Stimulated activated CD8-positive, alpha-beta memory T cell treated with anti-CD3 and anti-CD28 coated beads, Interleukin-2, amount 100 ng/mL, for 48 hours (primary cell): Measurements from ENCODE around the gene ATP6V1B1.
A peak's percentile ranks its signal among the peaks of the same experiment; 100 is the strongest.

ENCODE experiments used
- DNase-seq, 2 donors: peaks; one replicate each; pipeline ENCODE4 v3.0.0-alpha.2; 2020; ENCODE audit warnings: low read depth in 2 of 2

Gene ATP6V1B1

GRCh38 chr2:70901227-70902066 is 34.3 kb upstream of the ATP6V1B1 start:
- DNase-seq, result no peak

GRCh38 chr2:70902067-70902442 is 33.6 kb upstream of the ATP6V1B1 start:
- no peak for DNase-seq

- DNase-seq, result no peak
These were observed 33.1 kb upstream of the ATP6V1B1 start for GRCh38 chr2:70902579-70902978.

DNA sequence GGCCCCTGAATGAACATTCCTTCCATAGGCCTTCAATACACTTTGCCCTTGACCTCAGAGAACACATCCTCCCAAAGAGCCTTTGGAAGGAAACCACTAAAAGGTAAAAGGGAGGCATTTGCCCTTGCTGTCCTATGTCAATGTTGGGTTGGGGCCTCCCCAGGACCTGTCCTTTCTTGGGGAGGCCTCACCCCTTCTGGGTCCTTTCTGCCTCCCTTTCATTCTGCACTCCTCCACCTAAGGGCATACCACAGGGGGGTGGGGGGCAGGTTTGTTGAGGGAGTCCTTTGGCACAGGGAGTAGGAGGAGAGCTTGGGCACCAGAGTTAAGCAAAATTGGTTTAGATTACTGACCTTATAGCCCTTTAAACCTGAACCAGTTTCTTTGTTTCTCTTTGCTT is 32.5 kb upstream of the ATP6V1B1 start:
- no peak for DNase-seq

GRCh38 chr2:70903641-70904340 is 31.9 kb upstream of the ATP6V1B1 start:
- DNase-seq, result no peak

DNA sequence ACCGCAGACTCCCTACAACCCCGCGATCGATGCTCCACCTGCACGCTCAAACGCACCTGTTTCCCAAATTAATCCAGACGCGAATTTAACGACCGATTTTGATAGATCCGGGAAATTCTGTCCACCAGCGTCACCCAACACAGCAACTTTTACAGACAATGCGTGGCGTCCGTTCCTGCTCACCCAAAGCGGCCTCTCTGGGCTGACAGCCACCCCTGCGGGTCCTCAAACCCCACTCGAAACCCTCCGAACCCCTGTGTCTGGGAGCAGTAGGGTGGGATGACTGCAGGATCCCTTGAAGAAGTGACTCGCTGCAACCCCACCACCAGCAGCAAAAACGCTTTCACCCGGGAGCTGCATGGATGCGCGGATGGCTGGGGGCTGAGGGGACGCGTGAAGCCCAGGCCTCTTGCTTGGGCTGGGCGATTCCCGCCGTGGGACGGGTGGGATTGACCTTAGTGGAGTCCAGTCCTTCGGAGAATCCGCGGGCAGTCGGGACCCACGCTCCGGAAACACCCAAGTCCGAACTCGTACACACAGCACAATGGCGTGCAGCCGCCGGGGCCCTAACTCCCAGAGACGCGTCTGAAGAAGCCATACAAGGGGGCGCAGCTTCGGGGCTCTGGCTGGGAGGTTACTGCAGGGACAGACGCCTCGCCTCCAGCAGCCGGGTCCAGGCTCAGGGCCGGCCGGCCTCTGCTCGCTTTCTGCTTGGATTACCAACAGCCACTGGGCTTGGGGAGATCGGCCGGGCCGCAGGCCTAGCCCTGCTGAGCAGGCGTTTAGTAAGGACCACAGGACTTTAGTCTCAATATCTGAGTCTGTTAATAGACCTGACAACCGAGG is 31.1 kb upstream of the ATP6V1B1 start:
- no peak for DNase-seq

DNA sequence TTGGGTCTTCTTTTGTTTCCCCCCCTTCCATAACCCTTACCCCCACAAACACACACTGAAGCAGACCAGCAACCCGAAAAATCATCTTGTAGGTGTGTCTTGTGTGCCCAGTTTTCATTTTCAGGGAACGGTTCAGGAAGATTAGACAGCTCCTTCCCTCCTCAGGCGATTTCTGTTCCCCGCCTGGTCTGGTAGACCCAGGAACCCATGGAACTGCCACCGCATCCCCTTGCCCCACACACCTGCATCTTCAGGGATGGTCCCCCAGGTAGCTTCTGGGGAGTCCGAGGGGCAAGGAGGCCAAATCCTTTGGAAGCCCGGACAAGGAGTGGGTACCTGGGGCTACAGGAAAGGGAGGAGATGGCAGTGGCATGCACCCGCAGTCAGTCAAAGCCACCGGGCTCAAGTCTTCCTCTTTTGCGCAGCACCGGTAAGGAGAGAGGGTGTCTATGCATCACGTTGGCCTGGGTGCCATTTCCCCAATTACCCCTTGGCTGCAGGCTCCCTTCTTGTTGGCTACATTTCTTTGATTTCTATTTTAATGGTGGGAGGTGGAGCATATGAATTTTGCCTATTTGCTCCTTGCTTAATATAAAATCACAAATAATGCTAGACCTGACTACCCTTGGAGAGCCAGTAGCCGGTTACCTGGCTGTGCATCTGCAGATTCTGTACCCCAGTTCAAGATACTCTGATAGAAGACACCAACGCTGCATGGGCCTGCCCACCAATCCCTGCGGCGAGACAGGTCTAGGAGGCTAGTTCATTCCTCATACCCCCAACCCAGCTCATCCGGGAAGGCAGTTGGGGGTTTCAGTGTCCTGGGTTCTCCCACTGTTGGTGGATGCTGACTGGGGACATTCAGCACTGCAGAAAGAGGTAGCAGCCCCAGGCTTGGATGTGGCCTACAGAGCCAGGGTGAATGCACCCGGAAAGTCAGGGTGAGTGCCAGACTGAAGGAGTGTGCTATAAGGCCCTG is 30.0 kb upstream of the ATP6V1B1 start:
- no peak for DNase-seq

GRCh38 chr2:70906439-70907005 is 29.2 kb upstream of the ATP6V1B1 start:
- no peak for DNase-seq

DNA sequence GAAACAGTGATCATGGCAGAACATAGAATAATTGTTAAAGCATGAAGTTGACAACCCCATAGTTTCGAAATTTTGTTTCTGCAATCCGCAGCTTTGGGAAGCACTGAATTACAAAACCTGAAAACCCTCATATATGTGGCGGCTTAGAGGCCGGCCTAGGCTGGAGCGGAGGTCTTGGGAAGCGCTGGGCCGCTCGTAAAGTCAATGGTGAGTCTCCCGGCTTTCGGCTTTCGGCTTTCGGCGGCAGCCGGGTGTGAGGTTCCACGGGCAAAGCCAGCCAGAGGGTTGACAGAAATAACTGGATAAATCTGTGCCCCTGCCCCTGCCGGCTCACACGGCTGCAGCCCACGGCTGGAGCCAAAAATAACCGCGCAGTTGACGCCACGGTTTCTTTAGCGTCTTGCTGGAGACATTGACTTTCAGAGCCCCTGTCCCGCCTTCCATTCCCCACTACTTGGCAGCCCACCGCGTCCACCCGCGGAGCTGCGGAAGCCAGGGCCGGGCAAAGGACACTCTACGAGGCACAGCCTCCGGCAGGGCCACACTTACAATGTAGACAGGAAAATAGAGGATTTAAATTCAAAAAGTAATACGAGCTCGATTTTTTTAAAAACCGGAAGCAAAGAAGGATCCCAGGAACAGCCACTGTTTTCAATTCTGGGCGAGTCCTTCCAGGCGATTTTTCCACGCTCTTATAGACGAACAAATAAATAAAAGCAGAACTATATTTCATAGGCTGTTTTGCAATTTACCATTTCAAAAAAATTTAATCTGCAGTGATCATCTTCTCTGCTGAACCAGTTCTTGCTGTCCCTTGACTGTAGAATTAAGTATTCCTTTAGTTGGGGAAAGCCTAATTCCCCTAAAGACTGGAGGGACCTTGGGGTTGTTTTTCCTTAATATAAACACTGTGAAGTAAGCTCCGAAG is 28.3 kb upstream of the ATP6V1B1 start:
- DNase-seq, result no peak

DNA sequence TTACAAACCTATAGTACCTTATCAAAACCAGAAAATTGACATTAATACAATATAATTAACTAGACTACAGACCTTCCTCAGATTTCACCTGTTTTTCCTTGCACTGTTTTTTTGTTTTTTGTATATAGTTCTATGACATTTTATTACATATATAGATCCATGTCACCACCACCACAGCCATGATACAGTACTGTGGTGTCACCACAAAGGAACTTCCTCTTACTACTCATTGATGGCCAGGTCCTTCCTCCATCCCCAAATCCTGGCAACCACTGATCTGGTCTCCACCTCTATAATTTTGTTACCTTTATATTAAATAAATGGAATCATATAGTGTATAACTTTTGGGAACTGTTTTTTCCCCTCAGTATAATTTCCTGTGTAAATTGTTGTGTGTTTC is 19.4 kb upstream of the ATP6V1B1 start:
- DNase-seq, result no peak

- DNase-seq, result no peak
These were observed 17.7 kb upstream of the ATP6V1B1 start for GRCh38 chr2:70918016-70918415.

GRCh38 chr2:70919672-70920366 is 15.9 kb upstream of the ATP6V1B1 start:
- peak; percentile 54 to 63 for DNase-seq

DNA sequence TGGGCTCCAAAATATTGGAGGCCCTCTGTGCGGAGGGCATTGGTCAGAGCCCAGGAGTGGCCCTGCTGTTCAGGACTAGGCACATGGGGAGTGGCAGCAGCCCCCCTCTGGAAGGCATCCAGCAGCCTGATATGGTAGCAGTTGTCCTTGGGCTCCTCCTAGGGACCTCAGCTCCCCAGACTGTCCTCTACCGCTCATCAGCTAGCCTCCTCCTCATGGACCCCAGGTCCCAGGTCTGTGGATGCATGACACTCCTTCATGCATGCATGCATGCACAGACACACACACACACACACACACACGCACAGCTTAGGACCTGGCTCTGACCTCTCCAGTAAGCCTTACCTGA is 15.4 kb upstream of the ATP6V1B1 start:
- no peak for DNase-seq

GRCh38 chr2:70921031-70921430 is 14.7 kb upstream of the ATP6V1B1 start:
- DNase-seq, result no peak

- no peak for DNase-seq
These were observed 13.9 kb upstream of the ATP6V1B1 start for GRCh38 chr2:70921839-70922234.

- no peak for DNase-seq
These were observed 13.2 kb upstream of the ATP6V1B1 start for GRCh38 chr2:70922235-70923234.

GRCh38 chr2:70923378-70924015 is 12.2 kb upstream of the ATP6V1B1 start:
- no peak for DNase-seq
